Central memory CD8-positive, alpha-beta T cell (primary cell): ENCODE measurements around the gene INSYN1.
A peak's percentile ranks its signal among the peaks of the same experiment; 100 is the strongest.

ENCODE experiments used
- ATAC-seq: fragments of 150-1000 bp; cut with Tn5 transposase; replicated peaks from 2 replicates; pipeline ENCODE4 v1.10.0; 2022; ENCODE audit warnings: mild to moderate bottlenecking, moderate FRiP score, moderate number of reproducible peaks; ENCODE audit not compliant: poor library complexity, severe bottlenecking; ENCODE audit errors: extremely low read depth
- DNase-seq, 2 donors: peaks; one replicate each; pipeline ENCODE4 v3.0.0; 2021; ENCODE audit warnings: low spot score in 2 of 2
- H3K27ac Mint-ChIP-seq: one replicate; pipeline ENCODE4 v1.8.0; 2022; ENCODE audit warnings: low read depth, mild to moderate bottlenecking, moderate library complexity, mixed read lengths
- H3K27me3 Mint-ChIP-seq: one replicate; pipeline ENCODE4 v1.8.0; 2022; ENCODE audit warnings: mixed read lengths
- H3K36me3 Mint-ChIP-seq: one replicate; pipeline ENCODE4 v1.8.0; 2022; ENCODE audit warnings: mild to moderate bottlenecking, moderate library complexity, mixed read lengths; ENCODE audit not compliant: insufficient read depth
- H3K4me1 Mint-ChIP-seq: one replicate; pipeline ENCODE4 v1.8.0; 2022; ENCODE audit warnings: mixed read lengths
- H3K4me3 Mint-ChIP-seq: one replicate; pipeline ENCODE4 v1.8.0; 2022; ENCODE audit warnings: mild to moderate bottlenecking, moderate library complexity, mixed read lengths
- H3K9me3 Mint-ChIP-seq: one replicate; pipeline ENCODE4 v1.8.0; 2022; ENCODE audit warnings: mixed read lengths

INSYN1 gene

DNA sequence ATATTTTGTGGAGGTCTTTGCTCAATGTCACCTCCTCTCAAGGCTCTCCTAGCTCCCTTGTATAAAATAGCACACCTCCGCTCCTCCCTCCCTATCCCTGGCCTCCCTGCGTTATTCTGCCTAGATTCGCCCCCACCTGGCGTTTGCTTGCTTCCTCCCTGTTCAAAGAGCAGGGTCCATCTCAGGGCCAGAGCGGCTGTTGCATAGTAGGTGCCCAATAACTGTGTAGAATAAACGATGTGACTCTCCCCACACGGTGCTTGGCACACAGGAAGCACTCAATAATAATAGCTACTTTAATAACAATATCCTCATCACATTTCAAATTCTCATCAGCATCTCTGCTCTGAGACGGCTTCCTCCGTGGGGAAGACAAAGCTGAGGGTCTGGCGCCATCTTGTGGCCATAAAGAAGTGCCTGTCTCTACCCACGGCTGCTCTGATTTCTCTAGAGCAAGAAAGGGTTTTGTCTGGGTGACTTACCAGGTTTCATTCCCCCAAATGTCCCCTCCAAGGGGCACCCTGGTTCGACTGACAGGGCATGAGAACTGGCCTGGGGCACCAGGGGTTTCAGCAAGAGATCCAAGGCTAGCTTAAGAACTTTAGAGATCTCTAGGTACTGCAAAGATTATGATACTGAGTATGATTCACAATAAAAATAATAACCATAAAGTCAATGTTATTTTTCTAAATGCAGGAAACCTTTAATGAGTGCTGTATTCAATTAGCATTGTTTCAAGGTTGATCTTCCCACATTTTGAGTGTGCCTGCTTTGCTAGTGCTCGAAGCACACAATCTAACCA lies 52.9 kb downstream of the INSYN1 start:
- ATAC-seq (peak; percentile 43), DNase-seq (peak; percentile 62 to 63)
- peaks cover 18% of the 10 kb centered on the region for H3K4me1 Mint-ChIP-seq
- H3K27me3 Mint-ChIP-seq, result peaks cover 63% of the 10 kb centered on the region
- no peaks in the 10 kb centered on the region for H3K9me3 Mint-ChIP-seq
- H3K36me3 Mint-ChIP-seq, result peaks cover 3% of the 10 kb centered on the region
- no peak overlapping the region for H3K27ac Mint-ChIP-seq
- H3K4me3 Mint-ChIP-seq, result no peak overlapping the region

DNA sequence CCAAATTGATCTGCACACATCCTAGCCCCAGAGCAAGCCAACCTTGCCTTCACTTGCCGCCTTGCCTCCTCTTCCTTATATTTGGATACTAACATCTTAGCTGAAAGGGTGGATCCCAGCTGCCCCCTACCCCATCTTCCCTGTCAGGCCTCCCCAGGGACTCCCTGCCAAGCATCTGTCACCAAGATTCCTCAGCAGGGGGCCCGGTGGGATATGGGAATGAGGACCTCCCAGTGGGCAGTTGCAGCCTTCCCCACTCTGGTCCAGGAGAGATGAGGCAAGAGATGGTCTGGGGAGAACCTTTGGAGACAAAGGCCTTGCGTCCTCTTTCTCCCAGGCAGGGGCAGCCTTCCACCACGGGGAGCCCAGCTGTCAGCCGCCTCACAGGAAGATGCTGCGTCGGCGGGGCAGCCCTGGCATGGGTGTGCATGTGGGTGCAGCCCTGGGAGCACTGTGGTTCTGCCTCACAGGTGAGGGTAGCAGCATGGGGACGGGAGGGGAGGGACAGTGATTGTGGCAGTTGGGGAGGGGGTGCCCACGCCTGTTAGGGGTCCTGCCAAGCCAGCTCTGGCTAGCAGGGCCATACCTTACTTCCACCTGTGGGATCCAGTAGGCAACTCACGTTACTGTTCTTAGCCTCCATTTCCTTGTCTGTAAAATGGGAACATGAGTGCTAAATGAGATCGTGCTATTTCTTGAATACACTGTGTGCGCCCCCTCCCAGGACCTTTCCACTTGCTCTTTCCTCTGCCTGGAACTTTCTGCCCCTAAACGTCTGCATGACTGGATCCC lies 53.7 kb downstream of the INSYN1 start:
- DNase-seq (no peak), ATAC-seq (no peak)
- Mint-ChIP-seq H3K9me3 (no peaks in the 10 kb centered on the region), H3K4me1 (peaks cover 18% of the 10 kb centered on the region), H3K27me3 (peaks cover 57% of the 10 kb centered on the region), H3K27ac (peak overlapping the region; percentile 46), H3K4me3 (no peak overlapping the region), H3K36me3 (peaks cover 3% of the 10 kb centered on the region)

DNA sequence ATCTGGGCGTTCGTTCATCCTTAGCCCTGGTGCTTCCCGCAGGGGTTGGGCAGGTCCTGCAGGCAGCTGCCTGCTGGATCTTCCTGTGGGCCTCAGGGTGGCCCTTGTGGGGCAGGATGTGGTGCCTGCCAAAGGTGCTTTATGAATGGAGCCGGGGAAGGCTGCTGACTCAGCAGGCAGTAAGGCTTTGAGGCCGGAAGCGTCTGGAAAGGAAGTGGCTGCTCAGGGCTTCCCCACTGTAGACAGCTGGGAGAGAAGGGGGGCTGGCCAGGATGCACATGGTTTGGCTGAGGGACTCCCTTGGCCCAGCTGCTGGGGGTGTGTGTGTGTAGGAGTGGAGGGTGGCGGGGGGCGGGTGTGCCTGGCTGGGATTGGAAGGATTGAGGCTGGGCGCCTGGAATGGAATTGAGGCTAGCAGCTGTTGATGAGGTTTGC lies 56.1 kb downstream of the INSYN1 start:
- peak; percentile 39 to 80 for DNase-seq
- H3K4me1 Mint-ChIP-seq, result peaks cover 18% of the 10 kb centered on the region
- peak; percentile 95 for ATAC-seq
- H3K27me3 Mint-ChIP-seq, result peaks cover 44% of the 10 kb centered on the region
- peak overlapping the region; percentile 49 for H3K27ac Mint-ChIP-seq
- peaks cover 3% of the 10 kb centered on the region for H3K36me3 Mint-ChIP-seq
- no peaks in the 10 kb centered on the region for H3K9me3 Mint-ChIP-seq
- H3K4me3 Mint-ChIP-seq, result peak overlapping the region; percentile 33

DNA sequence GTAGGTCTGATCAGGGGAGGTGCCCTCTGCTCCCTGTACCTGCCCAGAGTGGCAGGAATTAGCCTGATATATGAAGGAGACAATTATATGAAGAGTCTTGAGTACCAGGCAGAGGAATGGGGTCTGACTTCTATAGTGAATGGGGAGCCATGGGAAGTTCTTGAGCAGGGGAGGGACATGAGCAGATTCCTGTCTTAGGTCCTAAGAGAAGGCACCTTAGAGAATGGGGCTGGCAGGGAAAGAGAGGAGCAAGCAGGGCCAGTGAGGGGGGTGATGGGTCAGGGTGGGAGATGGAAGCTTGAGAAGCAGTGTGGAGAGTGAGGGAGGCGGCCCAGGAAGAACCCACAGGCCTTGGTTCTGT lies 56.5 kb downstream of the INSYN1 start:
- Mint-ChIP-seq H3K36me3 (peaks cover 3% of the 10 kb centered on the region), H3K27ac (peak overlapping the region; percentile 49), H3K27me3 (peaks cover 44% of the 10 kb centered on the region), H3K9me3 (no peaks in the 10 kb centered on the region), H3K4me3 (peak overlapping the region; percentile 33), H3K4me1 (peaks cover 18% of the 10 kb centered on the region)
- DNase-seq, result no peak
- no peak for ATAC-seq

DNA sequence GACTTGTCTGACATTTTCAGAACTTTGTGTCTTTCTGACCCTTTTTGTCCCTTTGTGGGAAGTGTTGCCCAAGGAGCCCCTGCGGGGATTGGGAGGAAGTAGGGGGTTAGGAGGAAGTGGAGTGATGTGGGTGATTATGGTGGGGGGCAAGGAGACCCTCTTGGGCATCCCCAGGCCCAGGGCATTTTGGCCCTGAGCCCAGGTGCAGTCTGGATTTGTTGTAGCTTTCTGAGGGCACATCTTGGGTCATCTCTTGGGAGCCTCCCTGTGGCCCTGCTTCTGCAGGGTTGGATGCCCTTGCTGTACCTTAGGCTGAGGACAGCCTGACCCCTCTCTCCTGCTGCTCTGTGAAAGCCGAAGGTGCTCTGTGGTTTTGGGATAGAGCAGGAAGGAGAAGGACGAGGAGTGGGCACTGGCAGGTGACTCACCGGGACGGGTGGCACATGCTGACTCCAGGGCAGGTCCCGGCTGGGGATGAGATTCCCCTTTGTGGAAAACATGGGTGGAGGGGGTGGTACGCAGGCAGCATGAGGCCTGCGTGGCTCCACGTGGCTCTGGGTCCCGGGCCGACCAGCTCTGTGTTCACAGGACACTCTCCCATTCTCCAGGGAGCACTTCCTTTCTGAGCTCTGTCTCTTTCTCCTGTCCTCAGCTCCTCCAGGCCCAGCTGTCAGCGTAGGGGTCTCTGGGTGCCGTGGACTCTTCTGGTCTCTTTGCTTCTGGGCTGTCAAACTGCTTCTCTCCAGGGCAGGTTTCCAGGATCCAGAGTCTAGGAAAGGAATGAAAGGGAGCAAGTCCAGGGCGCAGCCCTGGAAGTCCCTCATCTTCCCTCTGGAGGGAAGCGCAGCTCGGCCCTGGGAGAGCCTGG lies 57.1 kb downstream of the INSYN1 start:
- DNase-seq, result no peak
- H3K9me3 Mint-ChIP-seq, result no peaks in the 10 kb centered on the region
- H3K27ac Mint-ChIP-seq, result no peak overlapping the region
- H3K36me3 Mint-ChIP-seq, result peaks cover 3% of the 10 kb centered on the region
- peaks cover 44% of the 10 kb centered on the region for H3K27me3 Mint-ChIP-seq
- H3K4me1 Mint-ChIP-seq, result peaks cover 18% of the 10 kb centered on the region
- H3K4me3 Mint-ChIP-seq, result peak overlapping the region; percentile 33
- no peak for ATAC-seq

DNA sequence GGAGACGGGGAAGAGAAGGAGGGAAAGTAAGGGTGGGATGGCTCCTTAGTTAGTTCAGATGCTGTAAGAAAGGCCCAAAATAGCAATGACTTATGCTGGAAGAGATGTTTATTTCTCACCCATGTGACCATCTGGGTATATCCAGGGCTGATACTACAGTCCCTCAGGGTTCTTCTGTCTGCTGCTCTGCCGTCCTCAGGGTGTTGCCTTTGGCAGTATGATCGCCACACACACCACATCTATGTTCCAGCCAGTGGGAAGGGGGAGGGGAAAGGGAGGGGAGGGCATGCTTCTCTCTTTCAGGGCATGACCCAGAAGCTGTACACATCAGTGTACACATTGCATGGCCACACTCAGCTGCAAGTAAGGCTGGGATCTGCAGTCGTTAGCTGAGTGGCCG lies 58.7 kb downstream of the INSYN1 start:
- DNase-seq, result no peak
- H3K36me3 Mint-ChIP-seq, result peaks cover 3% of the 10 kb centered on the region
- no peak overlapping the region for H3K27ac Mint-ChIP-seq
- peaks cover 12% of the 10 kb centered on the region for H3K4me1 Mint-ChIP-seq
- no peak overlapping the region for H3K4me3 Mint-ChIP-seq
- no peaks in the 10 kb centered on the region for H3K9me3 Mint-ChIP-seq
- no peak for ATAC-seq
- H3K27me3 Mint-ChIP-seq, result peaks cover 32% of the 10 kb centered on the region

DNA sequence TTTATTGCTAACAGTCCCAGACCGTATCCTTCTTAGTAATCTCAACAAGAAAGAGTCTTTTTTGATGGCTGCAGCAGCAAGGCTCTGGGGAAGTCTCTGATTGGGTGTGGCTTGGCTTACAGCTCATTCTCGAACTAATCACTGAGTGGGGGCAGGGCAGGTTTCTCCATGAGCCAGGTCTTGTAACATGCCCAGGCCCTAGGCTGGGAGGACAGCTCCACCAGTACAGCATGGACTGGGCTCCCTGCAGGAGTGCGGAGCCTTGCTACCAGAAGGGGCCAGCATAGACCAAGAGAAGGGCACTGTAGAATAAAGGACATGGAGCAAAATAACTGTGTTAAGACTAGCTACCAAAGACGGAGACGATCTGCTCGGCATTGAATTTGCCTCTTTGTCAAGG lies 61.8 kb downstream of the INSYN1 start:
- DNase-seq (no peak), ATAC-seq (no peak)
- Mint-ChIP-seq H3K4me3 (no peak overlapping the region), H3K9me3 (no peaks in the 10 kb centered on the region), H3K4me1 (peaks cover 1% of the 10 kb centered on the region), H3K27me3 (peaks cover 33% of the 10 kb centered on the region), H3K36me3 (no peaks in the 10 kb centered on the region), H3K27ac (no peak overlapping the region)

DNA sequence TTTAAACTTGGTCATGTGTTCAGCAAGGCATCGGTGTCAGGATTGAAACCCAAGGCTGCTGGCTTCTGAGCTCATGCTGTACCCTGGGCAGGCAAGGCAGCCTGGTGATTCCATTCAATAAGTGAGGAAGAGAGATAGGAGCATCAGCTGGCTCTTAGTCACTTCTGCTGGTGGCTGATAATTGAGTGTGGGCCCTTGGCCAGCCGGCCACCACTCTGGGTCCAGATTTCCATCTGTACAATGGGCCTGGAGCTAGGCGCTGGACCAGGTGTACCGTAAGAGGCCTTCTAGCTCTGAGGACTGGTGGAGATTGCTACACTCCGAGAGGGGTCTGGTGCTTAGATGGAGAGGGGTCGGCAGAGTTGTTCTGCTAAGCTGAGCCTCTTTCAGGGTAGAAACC lies 64.7 kb downstream of the INSYN1 start:
- H3K9me3 Mint-ChIP-seq, result no peaks in the 10 kb centered on the region
- no peak overlapping the region for H3K4me3 Mint-ChIP-seq
- DNase-seq, result no peak
- H3K36me3 Mint-ChIP-seq, result no peaks in the 10 kb centered on the region
- H3K27me3 Mint-ChIP-seq, result peaks cover 42% of the 10 kb centered on the region
- no peak overlapping the region for H3K27ac Mint-ChIP-seq
- ATAC-seq, result no peak
- no peaks in the 10 kb centered on the region for H3K4me1 Mint-ChIP-seq

DNA sequence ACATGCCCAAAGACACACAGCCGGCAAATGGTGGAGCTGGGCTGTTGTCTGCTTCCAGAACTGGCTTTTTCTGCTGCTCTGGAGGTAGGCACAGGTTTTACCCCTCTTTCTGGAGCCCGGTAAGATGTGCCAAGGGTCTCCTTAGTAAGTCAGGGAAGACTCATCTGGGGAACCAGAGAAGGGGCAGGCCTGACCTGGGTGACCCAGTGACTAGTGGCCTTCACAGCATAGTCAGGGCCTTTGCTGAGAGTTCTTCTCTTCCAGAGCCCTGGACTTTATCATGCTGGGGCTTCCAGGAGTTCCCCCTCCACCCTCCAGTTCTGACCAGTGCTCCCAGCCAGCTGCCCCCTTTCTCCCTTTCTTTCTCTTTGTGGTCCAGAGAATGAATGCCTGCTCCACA lies 65.8 kb downstream of the INSYN1 start:
- no peaks in the 10 kb centered on the region for H3K36me3 Mint-ChIP-seq
- H3K4me3 Mint-ChIP-seq, result no peak overlapping the region
- no peak overlapping the region for H3K27ac Mint-ChIP-seq
- no peaks in the 10 kb centered on the region for H3K4me1 Mint-ChIP-seq
- DNase-seq (no peak), ATAC-seq (no peak)
- H3K9me3 Mint-ChIP-seq, result no peaks in the 10 kb centered on the region
- H3K27me3 Mint-ChIP-seq, result peaks cover 53% of the 10 kb centered on the region

DNA sequence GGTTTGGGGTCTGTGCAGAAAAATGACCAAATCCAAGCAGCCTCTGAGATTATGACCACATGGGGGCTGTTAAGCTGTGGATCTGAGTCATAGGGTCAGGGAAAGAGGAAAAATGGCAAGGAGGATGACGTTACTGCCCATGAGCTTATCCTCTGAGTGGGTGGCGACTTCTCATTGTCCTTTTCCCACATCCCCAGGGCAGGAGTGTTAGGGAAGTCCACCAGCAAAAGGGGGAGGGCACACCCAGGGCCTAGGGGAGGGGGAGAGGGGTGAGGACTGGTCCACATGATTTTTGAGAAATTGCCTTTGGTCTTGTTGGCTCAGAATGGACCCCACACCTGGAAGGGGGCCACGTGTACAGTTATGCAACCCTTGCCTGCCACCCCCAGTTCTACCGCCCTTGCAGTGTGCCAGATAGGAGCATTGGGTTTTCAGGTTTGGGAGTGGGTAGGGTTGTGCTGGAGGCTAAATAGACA lies 66.3 kb downstream of the INSYN1 start:
- H3K4me3 Mint-ChIP-seq, result no peak overlapping the region
- peaks cover 58% of the 10 kb centered on the region for H3K27me3 Mint-ChIP-seq
- no peaks in the 10 kb centered on the region for H3K36me3 Mint-ChIP-seq
- no peaks in the 10 kb centered on the region for H3K4me1 Mint-ChIP-seq
- DNase-seq (no peak), ATAC-seq (no peak)
- no peak overlapping the region for H3K27ac Mint-ChIP-seq
- no peaks in the 10 kb centered on the region for H3K9me3 Mint-ChIP-seq

DNA sequence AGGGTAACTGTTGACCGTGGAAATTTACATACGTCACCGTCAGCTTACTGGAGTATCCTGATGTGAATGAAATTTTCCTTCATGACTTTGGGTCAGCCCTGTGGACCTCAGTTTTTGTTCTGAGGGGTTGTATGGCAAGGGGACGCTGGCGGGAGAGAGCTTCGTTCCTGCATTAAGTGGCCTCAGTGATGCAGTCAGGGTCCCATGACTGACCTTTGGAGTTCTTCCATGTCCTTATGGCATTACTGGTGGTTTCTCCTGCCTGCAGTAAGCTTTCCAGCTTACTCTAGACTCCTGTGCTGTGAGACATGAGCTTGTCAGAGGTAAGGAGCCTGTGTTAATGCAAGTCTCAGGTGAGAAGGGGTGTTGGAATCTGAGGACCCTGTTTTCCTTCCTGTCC lies 67.2 kb downstream of the INSYN1 start:
- Mint-ChIP-seq H3K4me1 (no peaks in the 10 kb centered on the region), H3K27ac (no peak overlapping the region), H3K4me3 (no peak overlapping the region), H3K36me3 (no peaks in the 10 kb centered on the region), H3K9me3 (no peaks in the 10 kb centered on the region), H3K27me3 (peaks cover 62% of the 10 kb centered on the region)
- no peak for DNase-seq
- ATAC-seq, result no peak
